KBM-7 (cell line): Measurements from ENCODE around the gene CCDC54.

Source experiments
- DNase-seq: peaks from one replicate; pipeline ENCODE4 v3.0.0-alpha.2; 2015
- in situ Hi-C: fragments of 300-500 bp; cut with MboI; formaldehyde crosslinking; loops from 2 replicates; pipeline ENCODE4 v1.14.3; 2020; ENCODE audit warnings: low sequenced_read_pairs, low pct_unique_long_range_greater_than_20kb, mixed read lengths

The CCDC54 gene

DNA sequence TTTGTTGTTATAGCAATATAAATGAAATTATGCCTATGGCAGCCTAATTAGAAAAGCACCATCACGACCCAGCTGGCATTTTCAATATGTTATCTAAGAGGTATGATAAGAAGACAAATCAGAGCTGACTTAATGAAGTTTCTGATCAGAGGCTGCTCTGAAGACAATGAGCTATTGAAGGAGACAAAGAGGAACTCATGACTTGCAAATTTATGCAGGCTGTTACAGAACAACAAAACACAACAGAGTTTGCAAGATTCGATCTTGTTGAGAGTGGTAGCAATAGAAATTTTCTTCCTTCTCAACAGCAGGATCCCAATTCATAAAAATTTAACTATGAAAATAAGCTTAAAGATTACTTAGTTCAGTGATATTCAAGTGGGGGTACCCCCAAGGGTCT is 7.7 kb downstream of the CCDC54 start:
- no peak for DNase-seq
- in situ Hi-C loops: no loop called here

GRCh38 chr3:107387555-107387954 is 10.3 kb downstream of the CCDC54 start:
- in situ Hi-C loops: no loop called here
- no peak for DNase-seq

- no peak for DNase-seq
- in situ Hi-C loops: no loop called here
Observed at GRCh38 chr3:107392549-107393165, 15.4 kb downstream of the CCDC54 start.

DNA sequence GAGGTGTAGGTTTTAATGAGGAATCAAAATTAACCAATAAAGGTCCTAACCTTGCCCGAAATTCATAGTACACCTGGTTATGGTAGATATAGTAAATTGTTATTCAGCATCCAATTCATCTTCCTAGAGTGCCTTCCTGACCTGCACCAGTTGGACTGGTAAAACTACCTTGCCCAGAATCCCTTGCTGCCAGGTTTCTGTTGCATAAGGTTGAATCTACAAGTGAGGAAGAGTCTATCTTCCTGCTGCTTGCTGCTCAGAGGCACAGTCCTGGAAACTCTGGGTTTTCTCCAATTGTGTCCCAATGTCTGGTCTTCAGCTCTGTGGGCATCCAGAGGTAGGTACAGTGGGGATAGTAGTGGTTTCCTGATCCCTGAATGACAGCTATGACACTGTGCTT is 17.3 kb downstream of the CCDC54 start:
- in situ Hi-C loops: no loop called here
- no peak for DNase-seq

DNA sequence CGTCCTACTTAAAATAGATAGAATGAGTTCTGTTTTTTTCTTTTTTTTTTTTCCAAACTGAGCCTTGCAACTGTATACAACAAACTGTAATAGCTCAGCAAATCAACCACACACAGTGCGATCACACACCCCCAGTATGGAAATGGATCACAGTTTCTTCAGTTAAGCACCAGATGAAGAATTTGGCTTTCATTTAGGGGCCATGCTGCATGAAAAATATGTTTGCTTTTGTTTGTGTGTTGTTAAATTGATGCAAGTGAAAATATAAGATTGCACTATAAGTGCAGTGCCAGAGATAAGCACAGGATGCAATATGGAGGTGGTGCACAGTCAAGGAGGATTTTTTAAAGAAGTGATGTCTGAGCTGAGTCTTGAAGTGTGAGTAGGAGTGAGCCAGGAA is 17.8 kb downstream of the CCDC54 start:
- in situ Hi-C loops: no loop called here

GRCh38 chr3:107401301-107401700 is 24.1 kb downstream of the CCDC54 start:
- DNase-seq: no peak
- in situ Hi-C loops: no loop called here

More for the DNA sequence above, 17.8 kb downstream of the CCDC54 start:
- DNase-seq: no peak

DNA sequence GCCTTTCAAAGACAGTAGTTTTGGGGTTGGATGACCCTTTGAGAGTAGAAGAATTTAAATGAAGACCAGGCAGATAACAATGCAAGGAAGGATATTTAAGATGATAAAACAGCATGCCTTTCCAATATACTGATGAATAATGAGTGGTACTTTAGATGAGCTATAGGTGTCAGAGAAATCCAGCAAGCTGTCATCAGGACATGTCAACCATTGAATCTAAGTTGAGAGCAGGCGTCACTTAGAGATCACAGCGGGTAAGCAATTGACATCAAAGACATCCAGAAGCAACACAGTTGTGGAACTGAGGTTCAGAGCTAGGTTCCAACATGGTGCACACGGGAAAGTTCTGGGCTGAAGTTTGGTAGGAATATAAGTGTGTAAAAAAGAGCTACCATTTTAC is 25.0 kb downstream of the CCDC54 start:
- DNase-seq: no peak
- in situ Hi-C loops: no loop called here

DNA sequence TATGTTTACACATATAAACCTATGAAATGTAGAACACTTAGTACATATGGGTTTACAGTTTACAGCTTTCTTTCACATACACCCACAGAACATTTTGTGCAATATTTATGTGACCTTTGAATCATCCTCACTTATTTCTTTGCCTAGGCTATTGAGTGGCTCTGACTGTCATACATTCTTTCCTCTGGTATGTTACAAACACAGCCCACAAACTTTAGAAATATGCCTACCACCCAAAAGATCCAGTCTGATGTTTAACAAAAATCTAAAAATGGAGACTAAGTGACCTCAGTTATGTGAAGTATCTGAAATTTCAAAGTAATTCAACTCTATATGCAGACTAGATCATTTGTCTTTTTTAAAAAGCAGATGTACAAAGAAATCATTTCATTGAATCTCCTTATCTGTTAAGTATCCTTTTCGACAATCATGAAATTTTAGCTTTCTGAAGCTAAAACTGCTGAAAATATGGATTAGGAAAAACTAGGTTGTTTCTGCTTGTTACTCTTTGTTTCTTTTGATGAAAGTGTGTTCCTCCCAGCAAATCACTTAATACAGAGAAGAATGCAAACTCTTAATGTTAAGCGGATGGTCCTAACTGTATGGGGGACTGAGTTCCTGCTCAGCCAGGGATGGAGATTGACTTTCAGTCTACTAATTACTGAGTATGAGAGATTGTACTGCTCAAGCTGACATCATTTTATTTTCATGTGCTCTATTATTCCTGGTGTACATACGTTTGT is 27.7 kb downstream of the CCDC54 start:
- in situ Hi-C loops: no loop called here
- no peak for DNase-seq

GRCh38 chr3:107407355-107407754 is 30.1 kb downstream of the CCDC54 start:
- in situ Hi-C loops: no loop called here
- no peak for DNase-seq

DNA sequence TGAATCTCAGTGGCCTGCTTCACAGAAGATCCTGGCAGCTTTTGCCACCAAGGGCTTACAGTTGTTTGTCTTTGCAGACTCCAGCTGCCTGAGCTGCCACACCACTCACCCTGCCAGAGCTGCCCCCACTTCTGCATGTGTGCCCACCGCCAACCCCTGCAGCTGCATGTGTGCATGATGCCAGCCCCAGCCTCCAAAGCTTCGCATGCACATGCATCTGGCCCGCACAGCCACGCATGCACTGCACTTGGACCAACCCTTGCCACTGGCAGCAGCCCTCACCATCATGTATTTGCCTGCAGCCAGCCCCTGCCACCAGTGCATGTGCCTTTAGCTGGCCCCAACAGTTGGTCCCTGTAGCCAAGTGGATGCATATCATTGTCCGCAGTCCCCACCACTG is 31.3 kb downstream of the CCDC54 start:
- in situ Hi-C loops: no loop called here
- DNase-seq: no peak

DNA sequence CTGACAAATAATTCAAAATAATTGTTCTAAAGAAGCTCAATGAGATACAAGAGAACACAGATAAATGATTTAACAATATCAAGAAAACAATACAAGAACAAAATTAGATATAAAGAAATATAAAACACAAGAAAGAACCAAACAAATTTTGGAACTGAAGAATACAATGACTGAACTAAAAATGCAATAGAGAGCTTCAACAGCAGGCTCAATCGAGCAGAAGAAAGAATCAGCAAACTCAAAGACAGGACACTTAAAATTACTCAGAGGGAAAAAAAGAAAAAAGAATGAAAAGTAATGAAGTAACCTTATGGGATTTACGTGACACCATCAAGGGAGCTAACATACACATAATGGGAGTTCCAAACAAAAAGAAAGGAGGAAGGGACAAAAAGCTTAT is 32.1 kb downstream of the CCDC54 start:
- peak; percentile 8 for DNase-seq
- in situ Hi-C loops: no loop called here

DNA sequence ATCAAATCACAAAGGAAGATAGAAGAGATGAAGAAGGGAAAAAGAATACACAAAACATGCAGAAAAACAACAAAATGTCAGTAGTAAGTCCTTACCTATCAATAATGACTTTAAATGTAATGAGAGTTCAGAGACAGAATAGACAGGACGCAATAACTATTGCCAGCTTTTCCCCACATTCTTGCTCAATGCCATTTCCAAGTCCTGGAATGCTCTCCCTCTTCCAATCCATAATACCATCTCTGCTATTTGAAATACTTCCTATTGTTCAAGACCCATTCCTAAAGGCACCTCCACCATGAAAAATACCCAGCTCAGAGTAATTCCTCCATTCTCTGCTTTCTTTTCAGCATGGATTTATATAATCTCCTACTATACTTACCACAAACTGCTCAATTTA is 33.4 kb downstream of the CCDC54 start:
- DNase-seq: no peak
- in situ Hi-C loops: no loop called here

DNA sequence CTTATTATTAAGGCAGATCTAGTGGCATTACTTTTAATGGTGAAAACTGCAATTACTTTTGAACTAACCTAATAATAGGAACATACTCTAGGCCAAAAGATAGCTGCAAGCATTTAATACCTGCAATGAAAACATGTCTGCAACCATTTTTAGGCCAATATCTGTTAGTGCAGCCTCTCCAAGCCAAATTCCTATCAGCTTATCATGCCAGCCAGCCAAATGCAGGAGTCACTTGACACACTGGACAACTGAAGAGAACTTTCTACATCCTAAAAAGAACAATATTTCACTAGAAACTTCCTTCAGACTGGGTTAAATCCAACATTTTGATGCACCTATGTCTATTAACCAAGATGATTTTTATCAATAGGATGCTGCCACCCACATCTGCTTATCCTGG is 33.8 kb downstream of the CCDC54 start:
- in situ Hi-C loops: no loop called here
- DNase-seq: no peak

DNA sequence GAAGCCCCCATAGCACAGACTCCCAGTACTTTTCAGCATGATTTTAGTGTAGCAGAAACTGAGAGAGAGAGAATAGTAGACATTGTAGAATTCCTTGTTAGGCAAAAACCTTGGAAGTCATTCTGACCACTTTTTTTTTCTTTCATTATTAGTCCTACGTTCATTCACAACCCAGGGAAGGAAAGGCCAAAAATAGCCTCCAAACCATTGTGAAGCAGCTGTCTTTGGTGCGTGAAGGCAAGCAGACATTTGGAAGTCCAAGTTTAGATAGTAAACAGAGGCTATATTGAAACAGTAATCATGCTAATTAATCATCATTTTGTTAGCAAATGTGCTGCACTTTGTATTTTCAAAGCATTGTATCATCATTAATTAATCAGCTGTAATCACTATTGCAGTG is 34.5 kb downstream of the CCDC54 start:
- in situ Hi-C loops: no loop called here
- DNase-seq: no peak

- DNase-seq: no peak
- in situ Hi-C loops: no loop called here
Observed at GRCh38 chr3:107412376-107412775, 35.1 kb downstream of the CCDC54 start.

- in situ Hi-C loops: no loop called here
- DNase-seq: no peak
Observed at GRCh38 chr3:107413264-107413663, 36.0 kb downstream of the CCDC54 start.

DNA sequence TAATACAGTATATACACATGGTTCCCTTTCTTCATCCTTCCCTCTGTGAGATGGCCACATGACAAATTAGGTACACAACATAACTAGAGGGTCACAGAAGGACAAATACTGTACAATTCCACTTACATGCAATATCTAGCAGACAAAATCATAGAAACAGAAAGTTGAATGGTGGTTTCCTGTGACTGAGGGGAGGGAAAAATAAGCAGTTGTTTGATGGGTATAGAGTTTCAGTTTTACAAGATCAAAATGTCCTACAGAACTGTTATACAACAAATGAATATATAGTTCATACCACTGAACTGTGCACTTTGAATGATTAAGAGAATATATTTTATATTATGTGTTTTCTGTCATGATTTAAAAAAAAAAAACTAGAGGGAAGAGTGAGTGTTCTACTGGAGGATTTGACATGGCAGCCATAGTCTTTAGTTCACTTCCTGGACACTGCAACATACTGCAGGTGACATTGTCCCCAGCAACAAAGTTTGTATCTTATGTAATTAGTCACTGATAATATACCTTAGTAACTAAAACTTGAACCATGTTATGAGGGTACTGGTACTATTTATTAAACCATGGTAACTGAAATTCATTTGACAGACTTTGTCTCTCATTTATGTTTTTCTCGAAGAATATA is 37.2 kb downstream of the CCDC54 start:
- in situ Hi-C loops: no loop called here
- DNase-seq: no peak

GRCh38 chr3:107416138-107416537 is 38.9 kb downstream of the CCDC54 start:
- in situ Hi-C loops: no loop called here
- no peak for DNase-seq

DNA sequence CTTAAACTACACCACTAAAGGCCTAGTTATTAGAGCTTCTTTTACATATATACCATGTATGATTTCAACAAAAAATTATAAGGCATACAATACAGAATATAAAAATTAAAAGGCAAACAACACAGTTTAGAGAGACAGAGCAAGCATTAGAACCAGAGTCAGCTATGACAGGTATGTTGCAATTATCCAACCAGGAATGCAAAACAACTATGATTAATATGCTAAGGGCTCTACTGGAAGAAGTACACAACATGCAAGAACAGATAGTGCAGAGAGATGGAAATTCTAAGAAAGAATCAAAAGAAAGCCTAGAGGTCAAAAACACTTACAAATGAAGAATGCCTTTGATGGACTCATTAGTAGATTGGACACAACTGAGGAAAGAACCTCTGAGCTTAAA is 39.6 kb downstream of the CCDC54 start:
- in situ Hi-C loops: no loop called here
- DNase-seq: no peak

- peak; percentile 74 for DNase-seq
- in situ Hi-C loops: no loop called here
Observed at GRCh38 chr3:107421170-107421792, 44.0 kb downstream of the CCDC54 start.
